Breast epithelium (tissue), 3 donors: ENCODE measurements around the gene LRFN4.

Experiments used
- CTCF ChIP-seq, 3 donors: fragments of 450-650 bp; IDR thresholded peaks; one replicate each; pipeline ENCODE4 v1.5.1; 2016 to 2017; ENCODE audit warnings: antibody characterized with exemption in 3 of 3, mild to moderate bottlenecking in 3 of 3, moderate library complexity in 3 of 3
- POLR2A ChIP-seq: fragments of 450-650 bp; IDR thresholded peaks from one replicate; pipeline ENCODE4 v1.6.1; 2016; ENCODE audit warnings: antibody characterized with exemption, mild to moderate bottlenecking, moderate library complexity
- POLR2AphosphoS5 ChIP-seq, 3 donors: sonication (generic); formaldehyde crosslinking; IDR thresholded peaks; one replicate each; pipeline ENCODE4 v1.6.1; 2017; ENCODE audit warnings: antibody characterized with exemption in 3 of 3

DNA sequence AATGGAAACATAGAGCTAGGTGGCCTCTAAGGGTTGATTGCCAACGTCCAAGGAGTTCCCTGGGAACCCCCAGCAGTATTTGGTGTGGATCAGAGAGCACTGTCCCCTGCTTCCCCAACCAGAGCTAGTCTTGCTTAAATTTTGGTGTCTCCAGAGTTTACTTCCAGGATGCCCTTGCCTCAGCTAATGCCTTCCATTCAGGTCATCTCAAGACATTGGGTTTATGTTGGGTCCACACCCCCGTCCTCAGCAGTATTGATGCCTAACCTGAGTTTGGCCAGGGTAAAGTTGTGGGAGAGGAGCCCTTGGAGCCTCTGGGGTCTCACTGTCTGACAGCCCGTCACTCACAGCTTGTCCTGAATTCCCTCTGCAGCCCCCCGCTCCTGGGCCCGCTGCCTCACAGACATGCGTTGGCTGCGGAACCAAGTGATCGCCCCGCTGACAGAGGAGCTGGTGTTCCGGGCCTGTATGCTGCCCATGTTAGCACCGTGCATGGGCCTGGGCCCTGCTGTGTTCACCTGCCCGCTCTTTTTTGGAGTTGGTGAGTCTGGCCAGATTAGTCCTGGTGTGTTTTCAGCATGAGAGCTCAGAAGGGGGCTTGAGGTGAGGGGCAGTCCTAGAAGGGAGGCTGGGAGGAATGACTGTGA is 12.2 kb upstream of the LRFN4 start:
- TF ChIP-seq CTCF (IDR thresholded peaks at IDR 0.05): no peak
- TF ChIP-seq POLR2A: no peak
- TF ChIP-seq POLR2AphosphoS5 (IDR thresholded peaks at IDR 0.05): no peak
